HEK293 (cell line): ENCODE results near the gene CTR9.

Experiments
- KLF7 ChIP-seq: fragments of 450-650 bp; formaldehyde crosslinking; IDR thresholded peaks from 2 replicates; pipeline ENCODE4 v1.5.1; 2016; ENCODE audit warnings: missing biosample characterization, missing genetic modification characterization, borderline replicate concordance
- KLF8 ChIP-seq: fragments of 450-650 bp; formaldehyde crosslinking; IDR thresholded peaks from 2 replicates; pipeline ENCODE4 v1.5.1; 2016; ENCODE audit warnings: missing biosample characterization, missing genetic modification characterization
- KLF9 ChIP-seq: fragments of 450-650 bp; formaldehyde crosslinking; IDR thresholded peaks from 2 replicates; pipeline ENCODE4 v1.5.1; 2016; ENCODE audit warnings: missing biosample characterization, missing genetic modification characterization, low read depth
- SP3 ChIP-seq: fragments of 450-650 bp; formaldehyde crosslinking; IDR thresholded peaks from 2 replicates; pipeline ENCODE4 v1.5.1; 2016; ENCODE audit warnings: missing biosample characterization, missing genetic modification characterization
- ZBTB8A ChIP-seq: fragments of 450-650 bp; formaldehyde crosslinking; IDR thresholded peaks from 2 replicates; pipeline ENCODE4 v1.5.1; 2016; ENCODE audit warnings: missing biosample characterization, missing genetic modification characterization
- ZFHX2 ChIP-seq: fragments of 450-650 bp; formaldehyde crosslinking; conservative IDR thresholded peaks from 2 replicates; pipeline ENCODE4 v1.5.1; 2016; ENCODE audit warnings: missing biosample characterization, missing genetic modification characterization
- ZIC2 ChIP-seq: fragments of 450-650 bp; formaldehyde crosslinking; IDR thresholded peaks from 2 replicates; pipeline ENCODE4 v1.5.1; 2016; ENCODE audit warnings: missing biosample characterization, missing genetic modification characterization
- ZNF335 ChIP-seq: fragments of 450-650 bp; formaldehyde crosslinking; conservative IDR thresholded peaks from 2 replicates; pipeline ENCODE4 v1.5.1; 2016; ENCODE audit warnings: missing biosample characterization, missing genetic modification characterization
- ZNF391 ChIP-seq: fragments of 450-650 bp; formaldehyde crosslinking; IDR thresholded peaks from 2 replicates; pipeline ENCODE4 v1.5.1; 2016; ENCODE audit warnings: low read depth, missing biosample characterization, missing genetic modification characterization, borderline replicate concordance
- ZNF394 ChIP-seq: fragments of 450-650 bp; formaldehyde crosslinking; IDR thresholded peaks from 2 replicates; pipeline ENCODE4 v1.5.1; 2016; ENCODE audit warnings: missing biosample characterization, missing genetic modification characterization, mild to moderate bottlenecking, moderate library complexity, borderline replicate concordance
- ZNF549 ChIP-seq: fragments of 450-650 bp; IDR thresholded peaks from 2 replicates; pipeline ENCODE4 v1.5.1; 2018; ENCODE audit warnings: missing biosample characterization, missing genetic modification characterization, mild to moderate bottlenecking, inconsistent platforms, moderate library complexity
- ZNF561 ChIP-seq: fragments of 450-650 bp; IDR thresholded peaks from 2 replicates; pipeline ENCODE4 v1.5.1; 2018; ENCODE audit warnings: missing biosample characterization, missing genetic modification characterization, borderline replicate concordance
- ZNF654 ChIP-seq: fragments of 450-650 bp; formaldehyde crosslinking; IDR thresholded peaks from 2 replicates; pipeline ENCODE4 v1.5.1; 2016; ENCODE audit warnings: low read depth, missing biosample characterization, missing genetic modification characterization
- ZNF76 ChIP-seq: fragments of 450-650 bp; formaldehyde crosslinking; IDR thresholded peaks from 2 replicates; pipeline ENCODE4; 2016; ENCODE audit warnings: low read depth, missing biosample characterization, missing genetic modification characterization, borderline replicate concordance
- ZXDB ChIP-seq: fragments of 450-650 bp; formaldehyde crosslinking; IDR thresholded peaks from 2 replicates; pipeline ENCODE4 v1.5.1; 2016; ENCODE audit warnings: missing biosample characterization, missing genetic modification characterization
- TF ChIP-seq, protein P1 (sequence below): fragments of 450-650 bp; formaldehyde crosslinking; IDR thresholded peaks from 2 replicates; pipeline ENCODE4 v1.5.1; 2016; ENCODE audit warnings: missing biosample characterization, missing genetic modification characterization
- TF ChIP-seq, protein P2 (sequence below): fragments of 450-650 bp; formaldehyde crosslinking; IDR thresholded peaks from 2 replicates; pipeline ENCODE4 v1.5.1; 2016; ENCODE audit warnings: missing biosample characterization, missing genetic modification characterization
- TF ChIP-seq, protein P3 (sequence below): fragments of 450-650 bp; formaldehyde crosslinking; optimal IDR thresholded peaks from 2 replicates; pipeline ENCODE3; 2016; ENCODE audit warnings: missing biosample characterization, mild to moderate bottlenecking, missing genetic modification characterization
- TF ChIP-seq, protein P4 (sequence below): fragments of 450-650 bp; formaldehyde crosslinking; IDR thresholded peaks from 2 replicates; pipeline ENCODE4 v1.5.1; 2016; ENCODE audit warnings: missing biosample characterization, missing genetic modification characterization
- TF ChIP-seq, protein P5 (sequence below): fragments of 450-650 bp; formaldehyde crosslinking; IDR thresholded peaks from 2 replicates; pipeline ENCODE4 v1.5.1; 2017; ENCODE audit warnings: missing biosample characterization, mild to moderate bottlenecking, missing genetic modification characterization, moderate library complexity

The CTR9 gene

DNA sequence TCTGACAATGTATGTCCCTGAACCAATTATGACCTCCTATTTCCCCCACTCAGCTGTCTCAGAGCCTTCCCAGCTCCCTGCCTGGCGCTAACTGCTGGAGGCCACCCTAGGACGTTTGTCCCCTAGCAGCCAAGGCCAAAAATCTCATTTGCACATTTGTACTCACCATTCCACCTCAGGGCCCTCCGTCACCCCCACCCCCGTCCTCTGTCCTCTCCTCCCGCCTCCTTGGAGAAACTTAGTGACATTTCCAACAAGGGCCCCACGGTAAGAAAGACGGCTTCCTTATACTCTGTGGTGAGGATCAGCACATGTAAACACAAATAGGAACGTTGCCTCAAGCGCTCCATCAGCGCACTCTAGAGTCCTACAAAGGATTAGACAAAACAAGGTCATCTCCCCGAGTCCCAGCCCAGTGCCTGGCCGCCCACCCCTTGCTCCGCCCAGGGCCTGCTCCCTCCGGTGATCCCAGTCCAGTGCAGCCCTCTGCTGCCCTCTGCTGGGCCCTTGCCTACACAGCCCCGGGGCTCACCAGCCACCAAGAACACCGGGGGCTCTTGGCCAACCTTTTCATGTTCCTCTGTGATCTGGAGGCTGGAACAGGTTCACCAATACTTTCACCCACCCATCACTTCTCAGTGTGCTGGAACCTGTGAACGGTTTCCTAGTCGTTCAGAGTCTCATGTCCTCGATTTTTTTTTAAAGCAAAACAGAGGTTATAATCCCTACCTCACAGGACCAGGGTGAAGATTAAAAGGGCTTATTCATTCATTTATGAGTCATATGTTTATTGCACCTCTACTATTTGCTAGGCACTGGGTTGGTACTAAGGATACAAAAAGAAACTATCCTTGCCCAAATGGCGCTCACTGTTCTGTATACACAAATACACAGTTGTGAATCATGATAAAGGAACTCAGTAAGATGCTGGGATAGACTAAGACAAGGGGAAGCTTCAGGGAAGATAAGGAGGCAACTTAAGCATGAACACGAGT lies 15.3 kb upstream of the CTR9 start (continued):
- TF ChIP-seq, protein P1, sequence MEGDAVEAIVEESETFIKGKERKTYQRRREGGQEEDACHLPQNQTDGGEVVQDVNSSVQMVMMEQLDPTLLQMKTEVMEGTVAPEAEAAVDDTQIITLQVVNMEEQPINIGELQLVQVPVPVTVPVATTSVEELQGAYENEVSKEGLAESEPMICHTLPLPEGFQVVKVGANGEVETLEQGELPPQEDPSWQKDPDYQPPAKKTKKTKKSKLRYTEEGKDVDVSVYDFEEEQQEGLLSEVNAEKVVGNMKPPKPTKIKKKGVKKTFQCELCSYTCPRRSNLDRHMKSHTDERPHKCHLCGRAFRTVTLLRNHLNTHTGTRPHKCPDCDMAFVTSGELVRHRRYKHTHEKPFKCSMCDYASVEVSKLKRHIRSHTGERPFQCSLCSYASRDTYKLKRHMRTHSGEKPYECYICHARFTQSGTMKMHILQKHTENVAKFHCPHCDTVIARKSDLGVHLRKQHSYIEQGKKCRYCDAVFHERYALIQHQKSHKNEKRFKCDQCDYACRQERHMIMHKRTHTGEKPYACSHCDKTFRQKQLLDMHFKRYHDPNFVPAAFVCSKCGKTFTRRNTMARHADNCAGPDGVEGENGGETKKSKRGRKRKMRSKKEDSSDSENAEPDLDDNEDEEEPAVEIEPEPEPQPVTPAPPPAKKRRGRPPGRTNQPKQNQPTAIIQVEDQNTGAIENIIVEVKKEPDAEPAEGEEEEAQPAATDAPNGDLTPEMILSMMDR: peak; percentile 94
- TF ChIP-seq ZNF654 (tag by site-specific recombination) (peak; percentile 96), ZNF561 (tag by site-specific recombination) (peak; percentile 55; the same call in 1 of the 2 replicates), ZBTB8A (tag by site-specific recombination) (peak; percentile 52), ZNF76 (tag by site-specific recombination) (no peak), ZNF335 (peak; percentile 24), KLF9 (peak; percentile 30; the same call in 1 of the 2 replicates), ZNF394 (tag by site-specific recombination) (peak; percentile 46; the same call in 1 of the 2 replicates), ZNF549 (tag by site-specific recombination) (no peak), SP3 (tag by site-specific recombination) (peak; percentile 59; the same call in 1 of the 2 replicates), ZXDB (tag by site-specific recombination) (0 out of 2 replicates have a peak, but pooled peaks have one; percentile 25), ZIC2 (tag by site-specific recombination) (peak; percentile 54), KLF8 (tag by site-specific recombination) (peak; percentile 32; the same call in 1 of the 2 replicates), ZFHX2 (tag by site-specific recombination) (peak; percentile 76), KLF7 (tag by site-specific recombination) (no peak), ZNF391 (tag by site-specific recombination) (peak; percentile 41; the same call in 1 of the 2 replicates)
- TF ChIP-seq, protein P2, sequence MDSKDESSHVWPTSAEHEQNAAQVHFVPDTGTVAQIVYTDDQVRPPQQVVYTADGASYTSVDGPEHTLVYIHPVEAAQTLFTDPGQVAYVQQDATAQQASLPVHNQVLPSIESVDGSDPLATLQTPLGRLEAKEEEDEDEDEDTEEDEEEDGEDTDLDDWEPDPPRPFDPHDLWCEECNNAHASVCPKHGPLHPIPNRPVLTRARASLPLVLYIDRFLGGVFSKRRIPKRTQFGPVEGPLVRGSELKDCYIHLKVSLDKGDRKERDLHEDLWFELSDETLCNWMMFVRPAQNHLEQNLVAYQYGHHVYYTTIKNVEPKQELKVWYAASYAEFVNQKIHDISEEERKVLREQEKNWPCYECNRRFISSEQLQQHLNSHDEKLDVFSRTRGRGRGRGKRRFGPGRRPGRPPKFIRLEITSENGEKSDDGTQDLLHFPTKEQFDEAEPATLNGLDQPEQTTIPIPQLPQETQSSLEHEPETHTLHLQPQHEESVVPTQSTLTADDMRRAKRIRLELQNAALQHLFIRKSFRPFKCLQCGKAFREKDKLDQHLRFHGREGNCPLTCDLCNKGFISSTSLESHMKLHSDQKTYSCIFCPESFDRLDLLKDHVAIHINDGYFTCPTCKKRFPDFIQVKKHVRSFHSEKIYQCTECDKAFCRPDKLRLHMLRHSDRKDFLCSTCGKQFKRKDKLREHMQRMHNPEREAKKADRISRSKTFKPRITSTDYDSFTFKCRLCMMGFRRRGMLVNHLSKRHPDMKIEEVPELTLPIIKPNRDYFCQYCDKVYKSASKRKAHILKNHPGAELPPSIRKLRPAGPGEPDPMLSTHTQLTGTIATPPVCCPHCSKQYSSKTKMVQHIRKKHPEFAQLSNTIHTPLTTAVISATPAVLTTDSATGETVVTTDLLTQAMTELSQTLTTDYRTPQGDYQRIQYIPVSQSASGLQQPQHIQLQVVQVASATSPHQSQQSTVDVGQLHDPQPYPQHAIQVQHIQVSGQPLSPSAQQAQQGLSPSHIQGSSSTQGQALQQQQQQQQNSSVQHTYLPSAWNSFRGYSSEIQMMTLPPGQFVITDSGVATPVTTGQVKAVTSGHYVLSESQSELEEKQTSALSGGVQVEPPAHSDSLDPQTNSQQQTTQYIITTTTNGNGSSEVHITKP: peak; percentile 16; the same call in 1 of the 2 replicates
- TF ChIP-seq, protein P3, sequence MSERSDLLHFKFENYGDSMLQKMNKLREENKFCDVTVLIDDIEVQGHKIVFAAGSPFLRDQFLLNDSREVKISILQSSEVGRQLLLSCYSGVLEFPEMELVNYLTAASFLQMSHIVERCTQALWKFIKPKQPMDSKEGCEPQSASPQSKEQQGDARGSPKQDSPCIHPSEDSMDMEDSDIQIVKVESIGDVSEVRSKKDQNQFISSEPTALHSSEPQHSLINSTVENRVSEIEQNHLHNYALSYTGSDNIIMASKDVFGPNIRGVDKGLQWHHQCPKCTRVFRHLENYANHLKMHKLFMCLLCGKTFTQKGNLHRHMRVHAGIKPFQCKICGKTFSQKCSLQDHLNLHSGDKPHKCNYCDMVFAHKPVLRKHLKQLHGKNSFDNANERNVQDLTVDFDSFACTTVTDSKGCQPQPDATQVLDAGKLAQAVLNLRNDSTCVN (tag by site-specific recombination): no peak
- TF ChIP-seq, protein P4, sequence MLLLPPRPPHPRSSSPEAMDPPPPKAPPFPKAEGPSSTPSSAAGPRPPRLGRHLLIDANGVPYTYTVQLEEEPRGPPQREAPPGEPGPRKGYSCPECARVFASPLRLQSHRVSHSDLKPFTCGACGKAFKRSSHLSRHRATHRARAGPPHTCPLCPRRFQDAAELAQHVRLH (tag by site-specific recombination): no peak
- TF ChIP-seq, protein P5, sequence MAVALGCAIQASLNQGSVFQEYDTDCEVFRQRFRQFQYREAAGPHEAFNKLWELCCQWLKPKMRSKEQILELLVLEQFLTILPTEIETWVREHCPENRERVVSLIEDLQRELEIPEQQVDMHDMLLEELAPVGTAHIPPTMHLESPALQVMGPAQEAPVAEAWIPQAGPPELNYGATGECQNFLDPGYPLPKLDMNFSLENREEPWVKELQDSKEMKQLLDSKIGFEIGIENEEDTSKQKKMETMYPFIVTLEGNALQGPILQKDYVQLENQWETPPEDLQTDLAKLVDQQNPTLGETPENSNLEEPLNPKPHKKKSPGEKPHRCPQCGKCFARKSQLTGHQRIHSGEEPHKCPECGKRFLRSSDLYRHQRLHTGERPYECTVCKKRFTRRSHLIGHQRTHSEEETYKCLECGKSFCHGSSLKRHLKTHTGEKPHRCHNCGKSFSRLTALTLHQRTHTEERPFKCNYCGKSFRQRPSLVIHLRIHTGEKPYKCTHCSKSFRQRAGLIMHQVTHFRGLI: no peak
